Vagina (tissue), 2 donors: ENCODE results near the gene SLC35B2.

Experiments used
- POLR2A ChIP-seq, 2 donors: fragments of 450-650 bp; IDR thresholded peaks; one replicate each; pipeline ENCODE4 v1.6.1; 2017; ENCODE audit warnings: antibody characterized with exemption in 2 of 2, mild to moderate bottlenecking in 2 of 2, moderate library complexity in 2 of 2
- POLR2AphosphoS5 ChIP-seq, 2 donors: sonication (generic); formaldehyde crosslinking; IDR thresholded peaks; one replicate each; pipeline ENCODE4 v1.9.0; 2017; ENCODE audit warnings: antibody characterized with exemption in 2 of 2, mild to moderate bottlenecking in 2 of 2, low read depth in 1 of 2; ENCODE audit not compliant: insufficient read depth in 1 of 2
- TF ChIP-seq, protein P1 (sequence below), 3 experiments: fragments of 450-650 bp in 2 of 3; fragments of 200-600 bp in 1 of 3; sonication (generic) in 1 of 3; IDR thresholded peaks; one replicate each; pipeline ENCODE4 v1.5.1; 2017 to 2019; ENCODE audit warnings: antibody characterized with exemption in 3 of 3, mild to moderate bottlenecking in 2 of 3, moderate library complexity in 2 of 3

DNA sequence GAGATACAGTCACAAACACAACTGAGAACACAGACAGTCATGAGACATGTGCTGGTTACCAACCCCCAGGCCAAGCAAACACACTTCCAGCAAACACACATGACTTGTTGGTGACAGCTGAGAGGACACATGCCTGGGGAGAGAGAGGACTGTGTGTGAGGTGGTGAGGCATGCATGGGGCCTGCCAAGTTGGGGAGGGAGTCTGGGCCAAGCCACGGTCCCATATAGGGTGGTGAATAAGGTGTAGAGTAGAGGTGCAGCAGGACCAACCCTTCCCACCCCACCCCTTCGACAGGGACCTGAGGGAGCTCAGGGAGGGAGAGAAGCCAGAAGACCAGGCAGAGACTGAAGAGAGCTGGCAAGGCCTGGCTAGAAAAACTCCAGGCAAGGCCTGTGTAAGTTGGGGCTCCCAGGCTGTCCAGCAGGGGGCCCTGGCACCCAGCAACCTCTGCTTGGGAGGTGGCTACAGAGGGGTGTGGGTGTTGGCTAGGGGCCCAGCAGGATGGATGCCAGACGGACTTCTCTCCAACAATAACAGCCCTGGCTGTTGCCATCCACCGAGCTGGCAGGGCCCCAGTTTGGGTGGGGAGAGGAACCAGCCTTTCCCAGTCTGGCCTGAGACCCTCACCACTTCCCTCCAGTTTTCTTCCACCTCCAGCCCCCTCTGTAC lies 35.9 kb downstream of the SLC35B2 start:
- TF ChIP-seq POLR2AphosphoS5 (IDR thresholded peaks at IDR 0.05; ENCODE audit: insufficient read depth in 1 of 2, low read depth in 1 of 2) = peak; percentile 70 to 80
- TF ChIP-seq, protein P1, sequence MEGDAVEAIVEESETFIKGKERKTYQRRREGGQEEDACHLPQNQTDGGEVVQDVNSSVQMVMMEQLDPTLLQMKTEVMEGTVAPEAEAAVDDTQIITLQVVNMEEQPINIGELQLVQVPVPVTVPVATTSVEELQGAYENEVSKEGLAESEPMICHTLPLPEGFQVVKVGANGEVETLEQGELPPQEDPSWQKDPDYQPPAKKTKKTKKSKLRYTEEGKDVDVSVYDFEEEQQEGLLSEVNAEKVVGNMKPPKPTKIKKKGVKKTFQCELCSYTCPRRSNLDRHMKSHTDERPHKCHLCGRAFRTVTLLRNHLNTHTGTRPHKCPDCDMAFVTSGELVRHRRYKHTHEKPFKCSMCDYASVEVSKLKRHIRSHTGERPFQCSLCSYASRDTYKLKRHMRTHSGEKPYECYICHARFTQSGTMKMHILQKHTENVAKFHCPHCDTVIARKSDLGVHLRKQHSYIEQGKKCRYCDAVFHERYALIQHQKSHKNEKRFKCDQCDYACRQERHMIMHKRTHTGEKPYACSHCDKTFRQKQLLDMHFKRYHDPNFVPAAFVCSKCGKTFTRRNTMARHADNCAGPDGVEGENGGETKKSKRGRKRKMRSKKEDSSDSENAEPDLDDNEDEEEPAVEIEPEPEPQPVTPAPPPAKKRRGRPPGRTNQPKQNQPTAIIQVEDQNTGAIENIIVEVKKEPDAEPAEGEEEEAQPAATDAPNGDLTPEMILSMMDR (IDR thresholded peaks at IDR 0.05) = peak; percentile 44 to 65 (median 52)
- TF ChIP-seq POLR2A (IDR thresholded peaks at IDR 0.05) = no peak
